ENCODE measurements around the gene YARS1. TPM values are rescaled to one million over a fixed set of nuclear protein-coding genes. Genes with fewer than 3 reads are reported as not detected.
A peak's percentile ranks its signal among the peaks of the same experiment; 100 is the strongest.

YARS1 gene
- total RNA-seq, 1 donor from 2014 or later: 160 TPM

GRCh38 chr1:32773018-32773763 is 44.0 kb downstream of the YARS1 start:
- TF ChIP-seq, protein P1, sequence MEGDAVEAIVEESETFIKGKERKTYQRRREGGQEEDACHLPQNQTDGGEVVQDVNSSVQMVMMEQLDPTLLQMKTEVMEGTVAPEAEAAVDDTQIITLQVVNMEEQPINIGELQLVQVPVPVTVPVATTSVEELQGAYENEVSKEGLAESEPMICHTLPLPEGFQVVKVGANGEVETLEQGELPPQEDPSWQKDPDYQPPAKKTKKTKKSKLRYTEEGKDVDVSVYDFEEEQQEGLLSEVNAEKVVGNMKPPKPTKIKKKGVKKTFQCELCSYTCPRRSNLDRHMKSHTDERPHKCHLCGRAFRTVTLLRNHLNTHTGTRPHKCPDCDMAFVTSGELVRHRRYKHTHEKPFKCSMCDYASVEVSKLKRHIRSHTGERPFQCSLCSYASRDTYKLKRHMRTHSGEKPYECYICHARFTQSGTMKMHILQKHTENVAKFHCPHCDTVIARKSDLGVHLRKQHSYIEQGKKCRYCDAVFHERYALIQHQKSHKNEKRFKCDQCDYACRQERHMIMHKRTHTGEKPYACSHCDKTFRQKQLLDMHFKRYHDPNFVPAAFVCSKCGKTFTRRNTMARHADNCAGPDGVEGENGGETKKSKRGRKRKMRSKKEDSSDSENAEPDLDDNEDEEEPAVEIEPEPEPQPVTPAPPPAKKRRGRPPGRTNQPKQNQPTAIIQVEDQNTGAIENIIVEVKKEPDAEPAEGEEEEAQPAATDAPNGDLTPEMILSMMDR (IDR thresholded peaks at IDR 0.05): peak; percentile 97
- H3K36me3 Mint-ChIP-seq (ENCODE audit: low read depth): peaks cover 13% of the 10 kb centered on the region
- H3K4me1 Mint-ChIP-seq (ENCODE audit: low read depth): peaks cover 47% of the 10 kb centered on the region
- H3K27me3 Mint-ChIP-seq (ENCODE audit: low read depth): no peaks in the 10 kb centered on the region
- no peak overlapping the region for H3K4me3 Mint-ChIP-seq (ENCODE audit: unreplicated experiment)
- peak; percentile 92 for DNase-seq (ENCODE audit: low spot score)
- no peaks in the 10 kb centered on the region for H3K9me3 Mint-ChIP-seq (ENCODE audit: low read depth)
- H3K27ac Mint-ChIP-seq (ENCODE audit: unreplicated experiment): peak overlapping the region; percentile 15

DNA sequence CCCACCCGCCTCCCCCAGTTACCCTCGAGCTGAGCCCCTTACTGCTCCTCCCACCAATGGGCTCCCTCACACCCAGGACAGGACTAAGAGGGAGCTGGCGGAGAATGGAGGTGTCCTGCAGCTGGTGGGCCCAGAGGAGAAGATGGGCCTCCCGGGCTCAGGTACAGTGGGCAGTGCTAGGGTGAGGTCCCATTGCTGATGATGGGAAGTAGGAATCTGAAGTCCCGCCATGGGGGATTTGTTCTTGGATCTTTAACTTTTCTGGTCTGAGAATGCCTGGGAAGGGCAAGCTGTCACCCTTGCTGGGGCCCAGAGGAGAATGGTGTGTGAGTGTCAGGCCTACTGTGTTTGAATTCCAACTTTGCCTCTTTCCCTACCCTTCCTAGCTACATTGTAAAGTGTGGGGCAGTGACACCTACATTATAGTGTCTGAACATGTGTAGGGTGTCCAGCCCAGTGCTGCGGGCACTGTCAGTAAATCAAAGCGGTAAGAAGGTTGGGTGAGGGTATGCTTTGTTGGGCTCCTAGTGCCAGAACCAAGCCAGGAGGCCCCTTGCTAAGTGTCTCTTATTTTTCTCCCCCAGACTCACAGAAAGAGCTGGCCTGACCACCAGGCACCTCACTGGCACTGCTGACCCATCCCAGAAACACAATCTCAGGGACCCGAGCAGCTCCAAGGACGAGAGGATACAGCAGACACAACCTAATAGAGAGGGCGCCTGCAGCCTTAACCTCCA is 44.7 kb downstream of the YARS1 start:
- H3K4me3 Mint-ChIP-seq (ENCODE audit: unreplicated experiment): no peak overlapping the region
- no peak for DNase-seq (ENCODE audit: low spot score)
- H3K36me3 Mint-ChIP-seq (ENCODE audit: low read depth): peaks cover 11% of the 10 kb centered on the region
- H3K4me1 Mint-ChIP-seq (ENCODE audit: low read depth): peaks cover 55% of the 10 kb centered on the region
- peak overlapping the region; percentile 57 for H3K27ac Mint-ChIP-seq (ENCODE audit: unreplicated experiment)
- TF ChIP-seq, protein P1 (IDR thresholded peaks at IDR 0.05): no peak
- no peaks in the 10 kb centered on the region for H3K9me3 Mint-ChIP-seq (ENCODE audit: low read depth)
- no peaks in the 10 kb centered on the region for H3K27me3 Mint-ChIP-seq (ENCODE audit: low read depth)

- H3K27me3 Mint-ChIP-seq (ENCODE audit: low read depth): no peaks in the 10 kb centered on the region
- DNase-seq (ENCODE audit: low spot score): peak; percentile 91
- no peak overlapping the region for H3K27ac Mint-ChIP-seq (ENCODE audit: unreplicated experiment)
- TF ChIP-seq, protein P1 (IDR thresholded peaks at IDR 0.05): no peak
- H3K4me3 Mint-ChIP-seq (ENCODE audit: unreplicated experiment): no peak overlapping the region
- H3K36me3 Mint-ChIP-seq (ENCODE audit: low read depth): peaks cover 11% of the 10 kb centered on the region
- peaks cover 61% of the 10 kb centered on the region for H3K4me1 Mint-ChIP-seq (ENCODE audit: low read depth)
- no peaks in the 10 kb centered on the region for H3K9me3 Mint-ChIP-seq (ENCODE audit: low read depth)
Observed at GRCh38 chr1:32771561-32772280, 45.4 kb downstream of the YARS1 start.

GRCh38 chr1:32770741-32771548 is 46.2 kb downstream of the YARS1 start:
- H3K9me3 Mint-ChIP-seq (ENCODE audit: low read depth): no peaks in the 10 kb centered on the region
- TF ChIP-seq, protein P1 (IDR thresholded peaks at IDR 0.05): no peak
- no peak overlapping the region for H3K4me3 Mint-ChIP-seq (ENCODE audit: unreplicated experiment)
- H3K27ac Mint-ChIP-seq (ENCODE audit: unreplicated experiment): peak overlapping the region; percentile 32
- peaks cover 56% of the 10 kb centered on the region for H3K4me1 Mint-ChIP-seq (ENCODE audit: low read depth)
- peak; percentile 71 for DNase-seq (ENCODE audit: low spot score)
- peaks cover 11% of the 10 kb centered on the region for H3K36me3 Mint-ChIP-seq (ENCODE audit: low read depth)
- no peaks in the 10 kb centered on the region for H3K27me3 Mint-ChIP-seq (ENCODE audit: low read depth)

Measured in chondrocyte (in vitro differentiated cells).